ENCODE results near the gene SERPINA5.

- no peak for TF ChIP-seq FOXM1 (IDR thresholded peaks at IDR 0.05; ENCODE audit: borderline replicate concordance)
- no peak for TF ChIP-seq ELF4 (IDR thresholded peaks at IDR 0.05)
- no peak for TF ChIP-seq FOXA1 (IDR thresholded peaks at IDR 0.05)
- TF ChIP-seq SP1 (IDR thresholded peaks at IDR 0.05): no peak
- no peak for TF ChIP-seq FOXK2 (IDR thresholded peaks at IDR 0.05)
- TF ChIP-seq NFRKB (IDR thresholded peaks at IDR 0.05): no peak
- TF ChIP-seq LEF1 (IDR thresholded peaks at IDR 0.05; ENCODE audit: borderline replicate concordance): no peak
- TF ChIP-seq ARNT (IDR thresholded peaks at IDR 0.05): no peak
- TF ChIP-seq HDGF (IDR thresholded peaks at IDR 0.05; ENCODE audit: borderline replicate concordance): no peak
- no peak for TF ChIP-seq BHLHE40 (IDR thresholded peaks at IDR 0.05; ENCODE audit: borderline replicate concordance)
- TF ChIP-seq ZNF384 (IDR thresholded peaks at IDR 0.05): no peak
- no peak for TF ChIP-seq L3MBTL2 (conservative IDR thresholded peaks at IDR 0.05)
Observed at GRCh38 chr14:94541234-94541975, 39.8 kb upstream of the SERPINA5 start.

All from HEK293T (cell line).